Sciatic nerve (tissue), 2 donors: Measurements from ENCODE around the gene SYT2. TPM values are rescaled to one million over a fixed set of nuclear protein-coding genes. Genes with fewer than 3 reads are reported as not detected.
"Not testable (repeated sequence)": the region's sequence is repeated elsewhere in the genome, so short reads cannot be mapped to it uniquely, and the experiment has no call there.

Source experiments
- ATAC-seq: fragments of 200-7000 bp; cut with Tn5 transposase; one replicate; pipeline ENCODE4 v1.9.1; 2020; ENCODE audit warnings: mild to moderate bottlenecking, moderate library complexity
- DNase-seq: peaks from one replicate; pipeline ENCODE4 v3.0.0-alpha.2; 2020; ENCODE audit warnings: low spot score
- intact Hi-C: fragments of 100-400 bp; cut with DNase I; formaldehyde crosslinking; loops from one replicate; pipeline ENCODE4 v1.14.2; 2022
- total RNA-seq: library from RNA; stranded (reverse); fragmentation: NEBNext Ultra II Directional; extraction: Animal tissue kit (Norgen Biotek cat#: 25700); gene quantifications from one replicate; pipeline ENCODE4 v1.2.1, GENCODE V29; 2021
- donor health status: DM: no; HTN: no; CAD: no.
- donor health status: DM: no; HTN: no; CAD: no.

SYT2 gene
- total RNA-seq, 1 donor from 2014 or later, result not detected

- ATAC-seq, DNase-seq, intact Hi-C loops: not testable (repeated sequence)
Measured at GRCh38 chr1:202614363-202615207, 95.7 kb downstream of the SYT2 start.

- DNase-seq (no peak), ATAC-seq (no peak)
- intact Hi-C loops, result no loop called here
Measured at GRCh38 chr1:202613571-202613970, 96.7 kb downstream of the SYT2 start.

DNA sequence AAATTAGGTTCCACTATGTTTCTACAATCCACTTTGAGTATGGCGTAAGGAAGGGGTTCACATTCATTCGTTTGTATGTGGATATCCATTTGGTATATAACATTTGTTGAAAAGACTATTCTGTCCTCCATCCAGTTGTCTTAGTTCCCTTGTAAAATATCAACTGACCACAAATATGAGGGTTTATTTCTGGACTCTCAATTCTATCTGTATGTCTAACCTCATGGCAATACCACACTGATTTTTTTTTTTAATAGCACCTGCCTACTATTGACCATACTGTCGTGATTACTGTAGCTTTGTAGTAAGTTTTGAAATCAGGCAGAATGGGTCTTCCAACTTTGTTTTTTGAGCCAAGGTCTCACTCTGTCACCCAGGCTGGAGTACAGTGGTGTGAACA, 98.2 kb downstream of the SYT2 start:
- ATAC-seq, intact Hi-C loops, DNase-seq: not testable (repeated sequence)

GRCh38 chr1:202605515-202605914, 104.7 kb downstream of the SYT2 start:
- ATAC-seq (peak; percentile 35), DNase-seq (peak; percentile 35)
- intact Hi-C loops, result loop anchor here (10.0 kb wide), 1 partner anchor 111 kb away; no protein-coding TSS in a partner anchor

- intact Hi-C loops, result loop anchor here (10.0 kb wide), 1 partner anchor 109 kb away; no protein-coding TSS in a partner anchor
- DNase-seq, result no peak
- ATAC-seq, result no peak
Measured at GRCh38 chr1:202603435-202603834, 106.8 kb downstream of the SYT2 start.

DNA sequence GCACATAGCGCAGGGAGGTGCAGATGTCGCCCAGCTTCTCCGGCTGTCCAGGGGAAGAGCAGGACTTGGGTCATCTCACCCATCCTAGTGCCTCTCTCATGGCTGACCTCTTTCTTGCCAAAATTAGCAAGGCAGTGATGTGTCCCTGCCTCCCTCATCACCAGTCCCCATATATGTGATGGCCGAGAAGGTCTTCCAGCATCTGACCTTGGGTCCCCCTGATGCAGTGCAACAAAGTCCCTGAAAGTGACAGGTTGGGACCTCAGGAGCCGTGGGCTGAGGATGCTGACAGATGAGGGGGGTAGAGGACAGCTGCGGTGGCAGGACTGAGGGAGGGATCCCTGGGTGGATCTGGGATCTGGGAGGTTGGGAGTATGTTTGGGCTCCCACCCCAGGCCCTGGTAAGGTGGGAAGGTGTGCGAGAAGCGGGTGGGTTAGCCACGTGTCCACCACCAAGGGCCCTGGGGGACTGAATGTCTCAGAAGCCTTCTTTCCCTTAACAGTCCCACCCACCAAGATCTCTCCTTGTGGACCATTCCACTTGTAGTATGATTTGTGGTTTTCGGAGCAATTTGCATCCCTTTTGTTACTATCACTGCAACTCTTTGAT, 109.7 kb downstream of the SYT2 start:
- ATAC-seq (no peak), DNase-seq (no peak)
- intact Hi-C loops, result loop anchor here (10.0 kb wide), 1 partner anchor 106 kb away; no protein-coding TSS in a partner anchor

DNA sequence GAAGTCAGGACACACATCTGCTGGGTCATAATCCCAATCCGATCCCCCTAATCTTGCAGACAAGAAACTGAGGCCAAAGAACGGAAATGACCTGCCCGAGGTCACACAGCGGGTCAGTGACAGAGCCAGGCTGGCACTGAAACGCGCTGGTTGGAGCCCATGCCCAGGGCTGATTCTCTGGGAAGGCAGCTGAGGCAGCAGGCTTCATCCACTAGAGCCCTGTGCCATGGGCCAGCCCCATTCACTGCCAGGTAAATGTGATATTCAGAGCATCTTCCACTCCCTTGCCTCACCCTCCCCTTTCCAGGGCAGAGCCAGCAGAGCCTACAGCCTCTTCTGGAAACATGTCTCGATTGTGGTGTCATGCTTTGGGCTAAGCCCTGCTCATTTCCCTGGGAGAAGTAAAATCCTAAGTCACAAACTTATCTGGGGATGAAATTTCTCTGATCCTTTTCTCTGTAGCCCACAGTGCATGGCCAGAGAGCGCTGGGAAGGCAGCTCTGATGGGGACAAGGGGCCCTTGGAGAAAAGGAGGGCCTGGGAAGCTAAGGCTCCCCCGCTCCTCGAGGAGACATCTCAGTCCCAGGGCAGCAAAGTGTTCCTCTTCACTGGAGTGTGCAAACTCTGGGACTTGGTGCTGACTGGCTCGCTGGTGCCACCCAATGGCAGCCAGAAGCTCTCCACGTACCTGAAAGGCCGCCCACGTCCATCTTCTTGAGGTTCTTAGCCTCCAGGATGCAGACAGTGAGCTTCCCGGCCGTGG, 110.4 kb downstream of the SYT2 start:
- intact Hi-C loops, result loop anchor here (10.0 kb wide), 1 partner anchor 105 kb away; no protein-coding TSS in a partner anchor
- ATAC-seq (peak; percentile 93), DNase-seq (peak; percentile 80)

DNA sequence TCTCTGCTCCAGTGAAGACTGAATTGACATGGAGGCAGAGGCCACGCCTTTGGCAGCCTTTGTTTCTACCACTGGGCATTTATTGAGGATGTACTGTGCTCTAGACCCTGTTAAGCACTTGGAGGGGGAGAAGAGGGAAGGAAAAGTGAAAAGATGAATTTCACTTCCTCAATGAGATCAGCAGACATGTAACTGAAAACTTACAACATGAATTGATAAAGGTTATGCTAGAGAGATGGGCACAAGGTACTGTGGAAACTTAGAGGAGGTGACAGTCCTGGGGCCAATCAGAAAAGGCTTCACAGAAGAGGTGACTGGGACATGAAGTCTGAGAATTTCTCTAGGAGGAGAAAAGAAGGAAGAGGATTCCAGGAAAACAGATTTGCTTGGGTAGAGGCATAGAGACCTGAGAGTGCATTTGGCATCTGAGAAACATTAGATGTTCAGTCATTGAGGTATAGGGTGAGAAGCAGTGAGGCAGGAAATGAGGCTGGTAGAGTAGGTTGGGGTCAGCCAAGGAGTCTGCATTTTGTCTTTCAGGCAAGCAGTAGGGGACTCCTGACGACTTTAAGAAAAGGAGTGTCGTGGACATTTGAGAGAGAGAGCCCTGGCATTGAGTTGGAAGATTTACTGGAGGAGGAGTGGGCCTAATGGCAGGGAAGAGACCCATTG, 113.0 kb downstream of the SYT2 start:
- ATAC-seq, result no peak
- intact Hi-C loops, result no loop called here
- no peak for DNase-seq

DNA sequence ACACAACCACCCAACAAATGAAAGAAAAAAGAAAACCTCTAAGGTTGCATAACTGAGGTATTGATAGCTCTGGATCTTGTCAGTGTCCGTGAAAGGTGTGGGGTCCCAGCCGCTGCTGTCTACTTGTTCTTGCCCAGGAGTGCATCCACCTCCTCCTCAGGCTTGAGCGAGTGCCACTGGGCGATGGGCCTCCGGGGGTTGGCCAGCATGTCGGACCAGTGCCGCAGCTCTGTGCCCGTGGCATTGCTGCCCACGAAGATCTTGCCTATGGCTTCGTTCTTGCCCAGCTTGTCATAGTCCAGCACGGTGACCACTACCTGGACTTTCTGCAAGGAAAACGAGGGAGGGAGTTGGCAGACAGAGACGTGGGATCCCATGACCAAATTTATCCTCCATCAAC, 113.6 kb downstream of the SYT2 start:
- DNase-seq, result no peak
- ATAC-seq, result no peak
- intact Hi-C loops, result no loop called here

GRCh38 chr1:202593845-202594244, 116.4 kb downstream of the SYT2 start:
- intact Hi-C loops, result no loop called here
- DNase-seq, result no peak

DNA sequence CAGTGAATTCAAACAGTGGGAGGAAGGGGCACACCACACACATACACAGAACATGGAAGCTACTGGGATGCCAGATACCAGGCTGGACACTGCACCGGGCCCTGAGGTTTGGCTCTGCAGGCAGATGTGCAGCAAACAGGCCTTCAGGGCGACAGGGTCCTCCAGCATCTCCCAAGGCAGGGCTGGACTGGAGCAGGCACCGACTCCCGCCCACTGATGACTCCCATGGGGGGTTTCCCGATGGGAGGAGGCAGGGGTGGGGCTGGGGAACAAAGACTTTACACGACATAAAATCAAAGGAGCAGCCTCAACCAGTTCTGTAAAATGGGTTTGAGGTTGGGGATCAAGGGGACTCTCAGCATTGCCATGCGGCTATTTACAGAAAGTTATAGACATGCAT, 118.1 kb downstream of the SYT2 start:
- ATAC-seq (no peak), DNase-seq (no peak)
- intact Hi-C loops, result no loop called here

More at GRCh38 chr1:202593845-202594244, 116.4 kb downstream of the SYT2 start:
- no peak for ATAC-seq

GRCh38 chr1:202591515-202591914, 118.7 kb downstream of the SYT2 start:
- no peak for ATAC-seq
- intact Hi-C loops, result no loop called here
- DNase-seq, result no peak

DNA sequence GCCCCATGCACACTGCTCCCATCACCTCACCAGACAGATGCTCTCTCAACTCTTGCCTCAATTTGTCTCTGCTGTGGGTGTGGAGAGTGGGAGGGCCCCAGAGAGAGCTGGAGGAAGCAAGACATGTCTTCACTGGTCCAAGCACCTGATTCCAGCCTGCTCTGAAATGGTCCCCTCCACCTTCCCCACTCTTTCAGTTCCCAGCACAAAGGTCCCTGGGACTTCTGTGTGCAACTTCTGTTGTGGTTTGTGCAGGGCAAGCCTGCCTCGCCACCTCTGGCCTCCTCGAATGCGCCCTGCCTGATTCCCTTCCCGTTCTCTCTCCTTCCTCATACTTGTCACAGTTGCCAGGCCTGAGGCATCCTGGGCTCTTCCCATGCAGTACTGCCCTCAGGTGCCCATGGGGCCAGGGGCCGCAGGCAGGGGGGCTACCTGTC, 119.3 kb downstream of the SYT2 start:
- intact Hi-C loops, result no loop called here
- ATAC-seq (no peak), DNase-seq (no peak)

DNA sequence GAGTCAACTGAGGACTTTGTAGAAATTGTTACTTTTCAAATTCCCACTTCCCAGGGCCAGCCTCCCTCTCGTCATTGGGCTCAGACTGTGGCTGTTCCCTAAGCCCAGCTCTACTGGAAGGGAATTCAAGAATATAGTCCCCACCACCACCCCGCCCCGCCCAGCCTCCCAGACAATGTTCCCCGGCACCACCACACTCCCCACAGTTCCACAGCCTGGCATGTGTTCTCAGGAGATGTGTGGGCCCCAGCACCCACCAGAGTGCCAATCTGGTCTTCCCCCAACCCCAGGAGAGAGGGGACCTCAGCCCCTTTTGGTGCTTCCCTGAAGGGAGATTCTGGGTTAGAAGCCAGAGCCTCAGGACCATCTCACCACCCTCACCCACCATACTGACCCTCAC, 120.1 kb downstream of the SYT2 start:
- DNase-seq, result no peak
- intact Hi-C loops, result no loop called here
- ATAC-seq, result no peak

GRCh38 chr1:202589190-202589930, 120.9 kb downstream of the SYT2 start:
- intact Hi-C loops, result no loop called here
- ATAC-seq, result peak; percentile 92
- peak; percentile 89 for DNase-seq

DNA sequence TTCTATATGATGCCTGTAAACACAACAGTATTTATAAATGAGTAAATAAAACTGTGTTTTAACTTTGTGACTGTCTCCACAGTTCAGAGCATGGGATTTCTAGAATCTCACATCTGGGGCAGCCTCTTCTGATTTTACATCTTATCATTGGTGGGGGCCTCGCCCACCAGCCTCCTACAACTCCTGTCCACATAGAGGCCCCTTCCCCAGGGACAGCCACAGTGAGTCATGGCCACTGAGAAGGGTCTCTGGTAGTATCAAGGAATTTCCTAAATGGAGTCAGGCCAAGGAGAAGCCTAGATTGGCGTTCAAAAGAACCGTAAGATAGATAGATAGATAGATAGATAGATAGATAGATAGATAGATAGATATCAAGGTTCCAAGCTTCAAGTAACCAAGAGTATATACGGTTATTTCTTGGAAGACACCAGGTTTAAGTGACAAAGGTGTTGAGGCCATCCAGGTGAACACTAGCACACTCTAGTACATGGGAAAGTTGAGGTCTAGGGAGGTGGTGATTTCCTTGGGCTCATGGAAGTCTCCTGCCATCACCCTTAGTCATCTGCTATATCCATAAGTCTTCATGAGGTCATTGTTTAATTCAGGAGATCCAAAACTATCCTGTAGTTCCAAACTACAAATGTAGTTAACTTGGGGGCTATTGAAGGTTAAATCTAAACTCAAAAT, 121.6 kb downstream of the SYT2 start:
- intact Hi-C loops, result no loop called here
- no peak for DNase-seq
- ATAC-seq, result no peak

GRCh38 chr1:202587859-202588485, 122.3 kb downstream of the SYT2 start:
- ATAC-seq (no peak), DNase-seq (no peak)
- intact Hi-C loops, result no loop called here
